Mesothelial cell of epicardium (in vitro differentiated cells): ENCODE data around the gene FOXP1. TPM values are rescaled to one million over a fixed set of nuclear protein-coding genes. Genes with fewer than 3 reads are reported as not detected.
A peak's percentile ranks its signal among the peaks of the same experiment; 100 is the strongest.

ENCODE experiments used
- DNase-seq, 2 experiments: peaks; one replicate each; pipeline ENCODE4 v3.0.0; 2021; ENCODE audit warnings: low spot score in 2 of 2; ENCODE audit not compliant: unreplicated experiment in 2 of 2
- H3K27ac Mint-ChIP-seq: 2 replicates; pipeline ENCODE4 v1.8.0; 2021; ENCODE audit warnings: mixed read lengths
- H3K27me3 Mint-ChIP-seq: 2 replicates; pipeline ENCODE4 v1.8.0; 2021; ENCODE audit warnings: low read depth, mixed read lengths
- H3K36me3 Mint-ChIP-seq: 2 replicates; pipeline ENCODE4 v1.8.0; 2021; ENCODE audit warnings: mixed read lengths
- H3K4me1 Mint-ChIP-seq: 2 replicates; pipeline ENCODE4 v1.8.0; 2021; ENCODE audit warnings: mixed read lengths
- H3K4me3 Mint-ChIP-seq: 2 replicates; pipeline ENCODE4 v1.8.0; 2021; ENCODE audit warnings: mild to moderate bottlenecking, moderate library complexity, mixed read lengths
- H3K9me3 Mint-ChIP-seq: 2 replicates; pipeline ENCODE4 v1.8.0; 2021; ENCODE audit warnings: mixed read lengths
- CTCF ChIP-seq: fragments of 200-600 bp; sonication (generic); IDR thresholded peaks from one replicate; pipeline ENCODE4 v1.5.0; 2021; ENCODE audit warnings: antibody characterized with exemption; ENCODE audit not compliant: unreplicated experiment
- total RNA-seq: library from RNA; stranded (reverse); gene quantifications from 3 replicates; pipeline ENCODE4 v1.2.1, GENCODE V29; 2021

FOXP1 gene
- total RNA-seq, 1 donor from 2014 or later, result 187 TPM

- Mint-ChIP-seq H3K27ac (peak overlapping the region; percentile 79), H3K36me3 (peaks cover 3% of the 10 kb centered on the region), H3K4me1 (peaks cover 38% of the 10 kb centered on the region), H3K27me3 (no peaks in the 10 kb centered on the region), H3K9me3 (no peaks in the 10 kb centered on the region), H3K4me3 (no peak overlapping the region)
- DNase-seq, result no peak
- TF ChIP-seq CTCF, result no peak
Observed at GRCh38 chr3:71146673-71147072, 436.9 kb downstream of the FOXP1 start.

GRCh38 chr3:71145954-71146353 is 437.6 kb downstream of the FOXP1 start:
- peaks cover 42% of the 10 kb centered on the region for H3K4me1 Mint-ChIP-seq
- no peak for DNase-seq
- no peaks in the 10 kb centered on the region for H3K27me3 Mint-ChIP-seq
- no peaks in the 10 kb centered on the region for H3K9me3 Mint-ChIP-seq
- no peak overlapping the region for H3K4me3 Mint-ChIP-seq
- no peak for TF ChIP-seq CTCF
- peaks cover 3% of the 10 kb centered on the region for H3K36me3 Mint-ChIP-seq
- H3K27ac Mint-ChIP-seq, result peak overlapping the region; percentile 57

- H3K36me3 Mint-ChIP-seq, result peaks cover 3% of the 10 kb centered on the region
- no peak for DNase-seq
- no peaks in the 10 kb centered on the region for H3K9me3 Mint-ChIP-seq
- H3K4me1 Mint-ChIP-seq, result peaks cover 31% of the 10 kb centered on the region
- no peaks in the 10 kb centered on the region for H3K27me3 Mint-ChIP-seq
- peak overlapping the region; percentile 2 for H3K27ac Mint-ChIP-seq
- H3K4me3 Mint-ChIP-seq, result no peak overlapping the region
- no peak for TF ChIP-seq CTCF
Observed at GRCh38 chr3:71144525-71145253, 438.8 kb downstream of the FOXP1 start.

GRCh38 chr3:71143493-71143892 is 440.0 kb downstream of the FOXP1 start:
- H3K4me3 Mint-ChIP-seq, result no peak overlapping the region

GRCh38 chr3:71142441-71143161 is 440.9 kb downstream of the FOXP1 start:
- Mint-ChIP-seq H3K4me3 (no peak overlapping the region), H3K27me3 (no peaks in the 10 kb centered on the region), H3K36me3 (peaks cover 3% of the 10 kb centered on the region), H3K4me1 (peaks cover 32% of the 10 kb centered on the region), H3K27ac (peak overlapping the region; percentile 1), H3K9me3 (no peaks in the 10 kb centered on the region)
- DNase-seq, result no peak
- TF ChIP-seq CTCF, result no peak

More at GRCh38 chr3:71143493-71143892, 440.0 kb downstream of the FOXP1 start:
- peaks cover 29% of the 10 kb centered on the region for H3K4me1 Mint-ChIP-seq
- H3K27me3 Mint-ChIP-seq, result no peaks in the 10 kb centered on the region
- peaks cover 3% of the 10 kb centered on the region for H3K36me3 Mint-ChIP-seq
- no peak for DNase-seq
- no peak for TF ChIP-seq CTCF
- no peak overlapping the region for H3K27ac Mint-ChIP-seq
- H3K9me3 Mint-ChIP-seq, result no peaks in the 10 kb centered on the region
